Measurements from ENCODE around the gene PCSK5.

DNA sequence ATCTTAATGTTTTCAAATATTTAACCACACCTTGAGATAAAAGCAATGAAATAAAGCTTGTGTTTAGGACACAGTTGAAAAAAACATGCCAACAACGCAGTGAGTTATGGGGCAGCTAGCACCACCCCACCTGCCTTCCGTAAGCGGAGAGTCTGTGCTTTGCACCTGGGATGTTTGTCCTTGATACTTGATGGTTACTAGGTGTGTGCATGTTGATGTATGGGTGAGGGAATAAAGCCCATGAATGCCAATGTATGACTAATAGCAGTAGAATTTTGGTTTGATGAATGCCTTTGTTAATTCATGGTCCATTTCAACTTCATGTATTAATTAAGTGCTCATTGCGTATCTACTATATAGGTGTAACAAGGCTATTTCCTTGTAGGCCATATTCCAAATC is 74.0 kb downstream of the PCSK5 start:
- TF ChIP-seq, protein P1, sequence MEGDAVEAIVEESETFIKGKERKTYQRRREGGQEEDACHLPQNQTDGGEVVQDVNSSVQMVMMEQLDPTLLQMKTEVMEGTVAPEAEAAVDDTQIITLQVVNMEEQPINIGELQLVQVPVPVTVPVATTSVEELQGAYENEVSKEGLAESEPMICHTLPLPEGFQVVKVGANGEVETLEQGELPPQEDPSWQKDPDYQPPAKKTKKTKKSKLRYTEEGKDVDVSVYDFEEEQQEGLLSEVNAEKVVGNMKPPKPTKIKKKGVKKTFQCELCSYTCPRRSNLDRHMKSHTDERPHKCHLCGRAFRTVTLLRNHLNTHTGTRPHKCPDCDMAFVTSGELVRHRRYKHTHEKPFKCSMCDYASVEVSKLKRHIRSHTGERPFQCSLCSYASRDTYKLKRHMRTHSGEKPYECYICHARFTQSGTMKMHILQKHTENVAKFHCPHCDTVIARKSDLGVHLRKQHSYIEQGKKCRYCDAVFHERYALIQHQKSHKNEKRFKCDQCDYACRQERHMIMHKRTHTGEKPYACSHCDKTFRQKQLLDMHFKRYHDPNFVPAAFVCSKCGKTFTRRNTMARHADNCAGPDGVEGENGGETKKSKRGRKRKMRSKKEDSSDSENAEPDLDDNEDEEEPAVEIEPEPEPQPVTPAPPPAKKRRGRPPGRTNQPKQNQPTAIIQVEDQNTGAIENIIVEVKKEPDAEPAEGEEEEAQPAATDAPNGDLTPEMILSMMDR (IDR thresholded peaks at IDR 0.05 in 2 of 3, conservative IDR thresholded peaks at IDR 0.05 in 1 of 3; ENCODE audit: borderline replicate concordance in 1 of 3, insufficient read depth in 1 of 3, low read depth in 2 of 3, low read length in 2 of 3) = no peak
- no peak for TF ChIP-seq ZNF274 (IDR thresholded peaks at IDR 0.05; ENCODE audit: low read depth, low read length)
- no peak for TF ChIP-seq YY1 (IDR thresholded peaks at IDR 0.05; ENCODE audit: extremely low read depth, insufficient replicate concordance, low read depth, low read length)
- no peak for TF ChIP-seq EGR1 (IDR thresholded peaks at IDR 0.05; ENCODE audit: low read depth)
